Forelimb muscle (tissue), 1 donor: ENCODE measurements around the gene OR51E2. TPM values are rescaled to one million over a fixed set of nuclear protein-coding genes. Genes with fewer than 3 reads are reported as not detected.
"Not testable (repeated sequence)": the region's sequence is repeated elsewhere in the genome, so short reads cannot be mapped to it uniquely, and the experiment has no call there.

ENCODE experiments used
- DNase-seq: peaks from one replicate; pipeline ENCODE4 v3.0.0-alpha.2; 2013; ENCODE audit warnings: low read depth
- polyA plus RNA-seq: library from polyadenylated mRNA; unstranded; fragments of 120-200 nt; gene quantifications from one replicate; pipeline ENCODE4 v1.2.1, GENCODE V29; 2013; ENCODE audit not compliant: insufficient read length

Gene OR51E2, protein sequence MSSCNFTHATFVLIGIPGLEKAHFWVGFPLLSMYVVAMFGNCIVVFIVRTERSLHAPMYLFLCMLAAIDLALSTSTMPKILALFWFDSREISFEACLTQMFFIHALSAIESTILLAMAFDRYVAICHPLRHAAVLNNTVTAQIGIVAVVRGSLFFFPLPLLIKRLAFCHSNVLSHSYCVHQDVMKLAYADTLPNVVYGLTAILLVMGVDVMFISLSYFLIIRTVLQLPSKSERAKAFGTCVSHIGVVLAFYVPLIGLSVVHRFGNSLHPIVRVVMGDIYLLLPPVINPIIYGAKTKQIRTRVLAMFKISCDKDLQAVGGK
- polyA plus RNA-seq: 0.83 TPM

DNA sequence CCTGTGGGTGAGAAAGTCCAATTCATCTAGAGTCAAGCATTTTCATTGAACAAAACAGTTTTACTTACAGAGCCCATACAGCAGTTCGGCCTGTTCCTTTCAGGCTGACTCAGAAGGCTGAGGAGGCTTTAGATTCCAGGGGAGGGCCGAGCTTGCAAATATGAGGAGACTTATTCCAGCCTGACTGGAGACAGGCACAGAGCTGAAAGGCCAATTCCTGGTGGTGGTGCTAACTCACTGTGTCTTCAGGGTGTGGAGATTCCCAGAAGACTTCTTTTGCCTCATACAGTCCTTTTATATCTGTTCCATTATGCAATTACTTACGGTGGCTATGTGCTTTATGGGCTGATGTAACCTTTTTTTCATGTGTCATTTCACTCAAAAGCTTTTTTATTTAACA is at the start of gene OR51E2:
Gene OR51E2 (minus strand): TSS at position 269 of the 400 bp plus-strand sequence. CDS start 15,142 bp downstream, outside the sequence.
- no peak for DNase-seq

DNA sequence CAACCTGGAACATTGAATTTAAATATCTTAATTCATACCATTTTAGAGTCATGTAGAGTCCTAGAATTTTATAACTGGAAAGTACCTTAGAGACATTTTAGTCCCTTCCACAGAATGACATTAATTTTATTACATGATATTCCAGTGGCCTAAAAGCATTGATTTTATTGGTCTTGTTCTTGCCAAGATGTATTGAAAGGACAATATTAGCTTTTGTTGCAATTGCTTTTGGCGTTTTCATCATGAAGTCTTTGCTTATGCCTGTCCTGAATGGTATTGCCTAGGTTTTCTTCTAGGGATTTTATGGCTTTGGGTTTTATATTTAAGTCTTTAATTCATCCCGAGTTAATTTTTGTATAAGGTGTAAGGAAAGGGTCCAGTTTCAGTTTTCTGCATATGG is 43.1 kb upstream of the OR51E2 start:
- no peak for DNase-seq

DNA sequence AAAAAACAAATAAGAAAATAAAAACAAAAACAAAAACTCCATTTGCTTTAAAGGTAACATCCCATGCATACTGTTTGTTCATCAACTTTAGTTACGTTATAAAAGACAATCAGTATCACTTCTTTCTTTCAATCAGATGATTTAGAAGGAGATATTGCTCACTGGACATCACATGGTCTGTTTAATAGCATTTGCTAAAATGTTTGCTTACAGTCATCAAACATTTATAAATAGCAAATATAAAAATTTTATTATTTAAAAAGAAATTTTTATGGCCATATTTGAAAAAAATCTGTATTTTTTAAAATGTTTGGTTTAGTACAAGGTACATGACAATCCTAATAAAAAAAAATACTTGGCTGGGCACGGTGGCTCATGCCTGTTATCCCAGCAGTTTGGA is 29.5 kb upstream of the OR51E2 start:
- DNase-seq: no peak

DNA sequence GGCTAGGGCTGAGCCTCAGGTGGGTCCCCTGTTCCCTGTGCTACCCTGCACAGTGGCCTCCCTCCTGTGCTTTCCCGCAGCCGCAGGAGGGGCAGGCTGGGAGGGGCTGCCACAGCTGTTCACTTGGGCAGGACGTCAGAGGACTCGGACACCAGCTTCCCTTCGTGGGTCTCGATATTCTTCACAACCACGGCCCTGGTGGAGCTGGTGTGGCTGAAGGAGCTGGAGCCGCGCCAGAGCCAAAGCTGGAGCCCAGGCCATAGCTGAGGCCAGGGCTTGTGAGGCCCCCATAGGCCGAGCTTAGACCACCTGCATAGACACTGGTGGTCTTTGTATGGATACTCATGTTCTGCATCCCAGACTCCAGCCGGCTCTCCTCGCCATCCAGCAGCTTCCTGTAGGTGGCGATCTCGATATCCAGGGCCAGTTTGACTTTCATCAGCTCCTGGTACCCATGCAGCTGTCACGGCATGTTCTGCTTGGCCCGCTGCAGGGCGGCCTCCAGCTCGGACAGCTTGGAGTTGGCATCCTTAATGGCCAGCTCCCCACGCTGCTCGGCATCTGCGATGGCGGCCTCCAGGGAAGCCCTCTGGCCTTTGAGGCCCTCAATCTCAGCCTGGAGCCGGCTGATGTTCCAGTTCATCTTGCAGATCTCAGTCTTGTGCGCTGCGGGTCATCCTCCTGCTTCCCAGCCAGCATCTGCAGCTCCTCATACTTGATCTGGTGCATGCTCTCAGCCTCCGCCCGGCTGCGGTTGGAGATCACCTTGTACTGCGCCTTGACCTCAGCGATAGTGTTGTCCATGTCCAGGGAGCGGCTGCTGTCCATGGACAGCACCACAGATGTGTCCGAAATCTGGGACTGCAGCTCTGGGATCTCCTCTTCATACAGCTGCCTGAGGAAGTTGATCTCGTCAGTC is 25.2 kb upstream of the OR51E2 start:
- not testable (repeated sequence) for DNase-seq

DNA sequence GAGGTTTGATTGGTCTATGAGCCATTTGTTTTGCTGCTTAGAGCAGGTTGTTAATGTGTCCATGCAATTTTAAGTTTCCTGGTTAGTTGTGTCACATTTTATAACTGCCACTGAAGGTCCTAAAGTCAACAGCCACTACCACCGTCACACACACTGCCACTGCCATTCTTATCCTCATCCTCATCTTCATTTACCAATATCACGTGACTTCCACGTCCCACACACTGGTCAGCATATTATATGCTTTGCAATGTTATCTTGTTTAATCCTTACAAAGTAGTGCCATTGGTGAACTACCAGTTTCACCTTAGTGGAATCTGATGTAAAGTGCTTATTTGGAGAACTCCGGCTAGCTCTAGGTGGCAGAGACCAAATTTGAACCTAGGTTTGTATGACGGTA is 16.6 kb upstream of the OR51E2 start:
- DNase-seq: no peak

DNA sequence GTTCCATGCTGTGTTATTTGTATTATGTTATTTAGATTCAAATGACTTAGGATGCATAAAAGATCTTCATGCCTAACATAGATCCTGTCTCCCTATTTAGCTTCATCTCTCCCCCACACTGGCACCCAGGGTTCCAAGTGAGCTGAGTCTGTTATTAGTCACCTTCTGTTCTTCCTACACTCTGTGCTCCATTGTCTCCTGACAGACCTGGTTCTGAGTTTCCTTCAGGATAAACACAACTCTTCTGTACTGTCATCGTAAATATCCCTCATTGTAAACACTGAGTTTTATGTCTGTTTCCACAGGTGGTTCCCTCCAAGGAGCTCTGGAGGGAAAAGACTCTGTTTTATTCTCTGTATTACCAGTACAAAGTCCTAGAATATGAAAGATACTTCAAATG is 15.6 kb upstream of the OR51E2 start:
- no peak for DNase-seq

DNA sequence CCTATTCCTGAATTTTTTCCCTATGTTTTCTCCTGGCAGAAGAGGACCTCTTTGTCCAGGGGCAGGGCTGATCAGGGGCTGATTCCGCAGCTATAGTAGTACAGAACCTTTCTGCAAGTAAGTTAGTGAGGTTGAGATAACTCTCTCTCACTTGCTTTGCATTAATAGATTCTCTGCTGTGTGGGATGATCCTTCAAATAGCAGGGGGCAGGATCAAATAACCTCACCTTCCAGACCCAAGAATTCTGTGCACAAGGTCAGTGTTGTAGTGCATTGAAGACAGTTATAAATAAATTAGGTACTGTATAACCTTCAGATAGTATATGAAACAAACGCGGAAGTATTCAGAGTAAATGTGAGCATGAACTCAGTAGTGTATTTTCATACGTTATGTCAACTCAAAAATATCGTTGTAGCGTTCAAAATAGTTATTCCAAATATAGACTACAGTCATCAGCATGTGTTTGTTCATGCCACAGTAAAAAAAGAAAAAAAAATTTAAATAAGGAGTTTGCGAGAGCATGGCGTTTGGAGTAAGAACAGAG is 7.2 kb upstream of the OR51E2 start:
- no peak for DNase-seq

DNA sequence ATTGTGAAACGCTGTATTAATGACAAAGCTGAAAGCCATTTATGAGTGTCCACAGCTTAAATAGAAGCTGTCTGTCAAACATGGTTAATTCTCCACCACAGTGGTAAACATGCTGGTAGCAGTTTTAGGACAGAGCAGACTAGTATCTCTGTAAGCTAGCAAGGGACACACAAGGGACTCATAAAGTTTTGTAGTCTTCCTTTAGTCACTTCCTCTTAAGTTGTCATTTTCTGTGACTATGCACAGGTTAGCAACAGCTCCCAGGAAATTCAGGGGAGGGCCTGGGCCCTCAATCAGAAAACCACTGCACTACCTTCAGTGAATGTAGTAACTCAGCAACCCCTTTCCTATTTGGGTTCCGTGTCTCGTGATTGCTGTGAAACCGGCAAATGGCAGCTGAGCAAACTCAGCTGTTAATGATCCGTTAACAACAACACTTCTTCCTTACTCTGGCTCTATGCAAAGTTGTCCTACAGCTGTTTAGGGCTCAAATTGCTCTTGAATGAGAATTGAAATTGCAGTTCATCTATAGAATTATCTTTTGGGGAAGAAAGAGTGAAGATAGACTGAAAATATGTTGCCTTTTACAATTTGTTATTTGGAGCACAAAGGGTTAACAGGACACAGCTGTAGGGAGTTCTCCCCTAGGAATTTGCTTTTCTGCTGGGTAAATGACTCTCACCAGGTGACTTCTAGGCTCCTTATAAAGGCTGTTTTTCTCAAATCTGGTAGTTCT is 6.6 kb upstream of the OR51E2 start, which contains the start of gene MMP26:
Gene MMP26 (plus strand): TSS at position 731 of the 736 bp plus-strand sequence.
- no peak for DNase-seq

DNA sequence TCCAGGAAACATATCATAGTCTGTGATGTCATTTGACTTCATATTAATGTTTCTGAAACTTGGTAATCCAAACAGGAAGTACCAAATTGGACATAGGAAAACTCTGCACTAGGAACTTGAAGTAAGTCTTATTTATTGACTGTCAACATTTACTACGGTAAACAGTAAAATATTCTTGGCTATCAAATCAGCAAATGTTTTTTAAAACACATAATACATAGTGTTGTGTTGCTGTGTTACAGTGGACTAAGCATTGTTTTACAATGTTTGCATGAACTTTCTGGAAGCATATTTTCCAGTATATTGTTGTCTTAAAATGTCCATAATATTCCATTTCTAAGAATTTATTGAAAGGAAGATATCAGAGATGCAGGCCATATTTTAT is 2.8 kb upstream of the OR51E2 start:
- no peak for DNase-seq

DNA sequence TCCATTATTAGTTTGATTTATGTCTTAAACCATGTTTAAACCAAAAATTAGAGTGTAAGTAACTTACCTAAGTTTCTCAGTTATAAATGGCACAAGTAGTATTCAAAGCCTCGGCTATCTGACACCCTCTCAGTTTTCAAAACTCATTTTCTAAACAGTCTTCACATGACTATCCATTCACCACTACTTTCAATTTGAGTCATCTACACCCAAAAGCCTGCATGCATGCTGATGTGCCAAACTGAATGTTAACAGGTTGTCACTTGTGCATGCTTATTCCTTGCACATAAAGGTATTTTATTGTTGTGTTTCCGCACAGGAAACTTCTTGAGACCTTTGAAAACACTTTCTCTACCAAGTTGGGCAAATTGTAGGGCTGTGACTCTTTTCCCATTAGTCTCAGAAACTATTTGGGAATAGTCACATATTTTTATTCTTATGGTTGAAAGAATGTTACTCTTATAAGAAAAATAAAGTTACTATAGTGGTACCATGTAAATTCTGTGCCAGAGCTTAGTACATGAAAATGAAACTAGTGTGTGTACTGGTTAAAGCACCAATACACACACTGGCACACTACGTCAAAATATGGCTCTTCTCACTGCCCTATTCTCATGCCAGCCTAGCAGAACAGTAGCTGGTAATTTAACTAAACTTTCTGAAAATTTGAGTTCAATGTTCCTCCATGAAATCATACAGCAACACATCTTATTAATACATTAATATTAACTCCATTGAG is 2.2 kb upstream of the OR51E2 start:
- DNase-seq: no peak

DNA sequence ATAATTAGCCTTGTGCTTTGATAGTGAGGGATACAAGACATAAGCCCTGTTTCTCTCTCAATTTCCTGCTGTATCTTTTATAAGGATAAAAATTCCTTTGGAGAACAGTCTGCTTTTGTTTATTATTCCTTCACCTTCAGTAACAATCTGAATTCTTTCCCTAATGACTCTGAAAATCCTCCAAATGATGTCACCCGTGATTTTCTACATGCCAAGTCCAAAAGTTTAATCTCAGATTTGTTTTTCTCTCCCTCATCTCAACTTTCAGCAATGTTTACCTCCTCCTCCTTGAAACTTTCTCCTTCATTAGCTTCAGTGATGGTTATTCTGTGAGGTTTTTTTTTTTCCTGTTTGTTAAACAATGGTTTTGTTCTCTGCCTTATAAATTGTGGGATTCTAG is 2.2 kb downstream of the OR51E2 start:
- DNase-seq: no peak

DNA sequence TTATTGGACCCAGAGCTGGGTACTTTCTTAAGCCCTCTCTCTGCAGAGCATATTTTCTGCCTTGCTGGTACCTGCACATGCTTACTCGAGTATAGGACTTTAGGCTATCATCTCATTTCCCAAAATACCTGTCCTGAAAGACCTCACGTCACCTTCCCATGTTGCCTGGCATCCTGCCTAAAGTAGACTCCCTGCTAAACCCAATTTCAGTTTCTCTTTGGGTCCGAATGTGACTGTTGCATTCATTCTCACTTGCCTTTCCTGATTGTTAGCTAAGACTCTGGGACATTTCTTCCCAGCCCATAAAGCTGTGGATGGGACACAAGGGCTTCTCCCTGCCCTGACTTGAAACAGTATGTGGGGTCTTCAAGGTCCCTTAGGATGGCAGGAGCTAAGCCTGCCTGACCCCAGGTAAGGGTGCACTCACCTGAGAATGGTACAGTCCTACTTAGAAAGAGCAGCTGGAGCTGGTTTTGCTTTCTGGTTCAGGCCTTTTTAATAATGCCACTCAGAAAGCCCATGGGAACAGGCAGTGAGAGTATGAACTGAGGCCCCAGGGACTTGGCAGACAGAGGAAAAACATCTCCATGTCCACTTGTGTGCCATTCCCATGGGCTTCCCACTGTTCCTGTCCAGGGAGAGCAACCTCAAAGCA is 12.9 kb downstream of the OR51E2 start:
- DNase-seq: no peak

DNA sequence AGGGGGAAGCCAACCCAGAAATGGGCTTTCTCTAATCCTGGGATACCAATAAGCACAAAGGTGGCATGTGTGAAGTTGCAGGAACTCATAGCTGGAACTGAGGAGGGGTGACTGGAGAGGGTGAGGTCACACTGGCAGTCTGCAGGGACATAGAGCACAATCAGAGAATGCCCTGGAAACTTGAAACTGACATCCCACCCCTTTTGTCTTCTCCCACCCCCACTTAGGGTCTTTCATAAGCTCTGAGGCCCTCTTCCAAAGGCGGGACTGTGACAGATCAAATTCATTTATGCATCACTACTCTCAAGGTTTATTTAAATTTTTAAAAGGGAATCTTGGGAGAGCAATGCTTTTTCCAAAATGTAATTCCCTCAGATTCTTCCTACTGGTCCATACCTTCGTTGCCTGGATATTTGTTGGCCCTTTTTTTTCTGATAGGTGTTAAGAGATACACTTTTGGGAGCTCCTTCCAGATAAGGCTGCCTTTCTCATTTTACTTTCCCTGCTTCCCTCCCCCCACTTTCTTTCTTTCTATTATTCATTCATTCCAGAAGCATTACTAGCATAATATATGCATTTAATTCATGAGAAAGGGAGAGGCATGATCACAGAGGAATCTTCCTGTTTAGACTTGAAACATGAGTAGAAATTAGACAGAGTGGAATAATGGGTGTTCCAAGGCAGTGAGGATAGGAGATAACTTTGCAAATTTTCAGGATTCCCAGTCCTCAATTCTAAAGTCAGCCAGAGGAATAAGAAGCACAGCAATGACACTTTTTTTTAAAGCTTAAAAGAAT is 14.8 kb downstream of the OR51E2 start:
- no peak for DNase-seq

DNA sequence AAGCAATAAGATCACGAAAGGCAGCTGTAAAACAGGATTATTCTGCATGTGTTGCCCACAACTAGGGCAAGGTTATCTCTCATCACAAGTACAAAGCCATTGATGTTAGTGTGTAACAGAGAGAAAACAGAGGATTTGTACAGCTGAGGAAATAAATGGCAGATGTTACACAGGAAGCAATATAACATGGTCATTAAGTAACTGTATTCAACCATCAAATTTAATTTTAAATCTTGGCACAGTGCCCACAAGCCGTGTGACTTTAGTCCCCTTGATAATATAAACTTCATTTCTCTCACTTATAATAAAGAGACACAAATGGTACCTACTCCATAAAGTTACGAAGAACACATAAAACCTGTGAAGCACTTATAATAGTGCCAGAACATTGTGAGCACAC is 17.3 kb downstream of the OR51E2 start:
- no peak for DNase-seq

DNA sequence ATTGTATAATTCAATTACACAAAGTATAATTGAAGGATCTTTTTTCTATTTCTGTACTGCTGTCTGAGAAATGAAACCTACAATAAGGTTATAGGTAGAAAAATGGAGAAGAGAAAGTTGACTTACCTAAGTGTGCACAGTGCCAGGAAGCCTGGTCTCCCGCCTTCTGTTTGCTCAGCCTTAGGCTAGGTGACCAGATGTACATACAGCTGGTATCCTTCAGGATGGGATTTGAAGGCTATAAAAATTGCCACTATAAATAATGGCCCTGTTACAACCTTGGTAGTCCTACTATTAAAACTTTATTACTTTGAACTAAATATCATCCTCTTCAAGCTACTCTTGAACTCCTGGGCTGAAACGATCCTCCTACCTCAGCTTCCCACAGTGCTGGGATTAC is 19.7 kb downstream of the OR51E2 start:
- no peak for DNase-seq

DNA sequence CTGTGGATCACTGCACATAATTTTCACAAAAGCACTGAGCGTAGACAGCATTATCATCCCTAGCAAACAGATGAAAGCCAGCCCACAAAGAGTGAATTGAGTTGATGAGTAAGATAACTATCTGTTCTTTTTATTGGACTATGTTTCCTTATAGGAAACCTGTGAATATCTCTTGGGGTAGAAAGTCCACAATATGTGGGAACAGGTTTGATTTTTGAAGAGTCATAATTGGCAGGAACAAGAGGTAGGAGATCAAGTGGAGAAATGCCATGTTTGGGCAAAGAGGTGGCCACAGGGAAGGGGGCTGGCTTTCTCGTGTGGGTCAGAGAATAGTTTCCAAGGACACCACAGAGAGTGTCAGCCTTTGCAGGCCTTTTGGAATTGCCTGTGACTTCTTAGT is 23.9 kb downstream of the OR51E2 start:
- no peak for DNase-seq

DNA sequence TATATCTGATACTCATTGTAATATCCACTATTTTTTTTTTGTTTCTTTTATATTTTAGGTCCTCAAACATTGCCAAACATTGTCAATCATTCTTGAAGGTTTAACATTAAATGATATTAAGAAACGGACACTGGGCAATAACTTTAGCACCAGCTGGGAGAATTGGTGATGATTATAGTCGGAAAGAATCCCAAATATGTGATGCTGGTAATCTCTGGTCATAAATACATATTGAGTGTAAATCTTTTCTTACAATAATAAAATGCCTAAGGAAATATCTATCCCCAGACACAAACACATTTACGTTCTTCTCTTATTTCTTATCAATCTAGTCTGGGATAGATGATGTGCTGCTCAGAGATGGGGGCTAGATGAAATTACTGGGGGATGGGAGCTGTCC is 25.2 kb downstream of the OR51E2 start:
- no peak for DNase-seq

DNA sequence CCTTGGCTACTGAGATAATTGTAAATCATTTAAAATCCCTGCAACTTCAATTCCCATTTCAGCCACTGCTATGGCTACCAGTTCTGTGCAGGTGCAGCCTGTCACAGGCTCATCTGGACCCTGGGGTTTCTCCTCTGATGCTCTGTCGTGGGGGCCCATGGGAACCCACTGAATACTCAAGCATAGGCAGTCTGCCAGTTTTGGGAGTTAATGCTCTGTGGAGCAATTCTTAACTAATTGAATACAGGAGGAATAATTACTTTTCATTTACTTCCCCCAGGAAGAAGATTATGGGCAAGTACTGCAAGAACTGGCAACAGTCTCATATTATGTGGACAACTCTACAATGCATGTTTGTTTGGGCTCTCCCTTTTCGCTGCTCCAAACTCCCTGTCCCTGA is 25.9 kb downstream of the OR51E2 start:
- no peak for DNase-seq

DNA sequence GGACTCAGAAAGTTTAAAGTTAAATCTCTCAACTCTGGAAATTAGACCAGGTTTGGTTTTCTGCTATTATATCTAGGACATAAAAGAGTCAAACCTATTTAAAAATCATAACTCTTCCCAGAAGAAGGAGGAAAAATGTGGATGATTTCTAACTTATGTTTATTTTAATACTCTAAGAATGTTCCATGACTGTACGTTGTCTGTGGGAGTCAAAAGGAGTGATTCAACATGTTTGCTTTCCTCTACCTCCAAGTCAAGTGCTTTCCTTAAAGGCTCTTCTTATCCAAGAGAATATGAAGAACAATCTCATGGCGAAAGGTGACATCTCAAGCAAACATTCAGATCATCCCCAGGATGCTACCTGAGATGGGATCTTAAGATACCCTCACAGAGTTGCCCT is 32.2 kb downstream of the OR51E2 start:
- no peak for DNase-seq

DNA sequence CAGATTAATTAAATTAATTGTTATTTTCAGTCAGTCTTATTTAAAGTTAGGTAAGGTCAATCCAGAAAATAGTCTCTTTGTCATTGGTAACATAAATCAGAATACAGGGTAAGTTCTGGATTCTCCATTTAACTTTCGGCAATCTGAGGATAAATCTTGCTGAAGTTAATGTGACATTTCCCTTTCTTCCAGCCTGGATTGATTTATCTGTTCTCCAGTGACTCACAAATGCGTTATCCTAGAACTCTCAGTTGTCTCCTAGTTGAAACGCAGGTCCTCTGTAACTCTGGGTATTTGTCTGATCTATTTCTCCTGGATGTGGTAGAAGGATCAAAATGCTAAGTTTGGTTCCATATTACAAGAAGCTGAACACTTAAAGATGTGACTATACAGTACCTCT is 32.9 kb downstream of the OR51E2 start:
- DNase-seq: no peak
